GM12891 (cell line): Measurements from ENCODE around the gene CADPS.

Experiments
- POLR2A ChIP-seq: IDR thresholded peaks from 2 replicates; pipeline ENCODE4 v1.6.1; 2011; ENCODE audit warnings: low read depth, low read length, control low read depth
- POLR2AphosphoS5 ChIP-seq: IDR thresholded peaks from 2 replicates; pipeline ENCODE4 v1.6.1; 2011; ENCODE audit warnings: low read depth, low read length, control low read depth

DNA sequence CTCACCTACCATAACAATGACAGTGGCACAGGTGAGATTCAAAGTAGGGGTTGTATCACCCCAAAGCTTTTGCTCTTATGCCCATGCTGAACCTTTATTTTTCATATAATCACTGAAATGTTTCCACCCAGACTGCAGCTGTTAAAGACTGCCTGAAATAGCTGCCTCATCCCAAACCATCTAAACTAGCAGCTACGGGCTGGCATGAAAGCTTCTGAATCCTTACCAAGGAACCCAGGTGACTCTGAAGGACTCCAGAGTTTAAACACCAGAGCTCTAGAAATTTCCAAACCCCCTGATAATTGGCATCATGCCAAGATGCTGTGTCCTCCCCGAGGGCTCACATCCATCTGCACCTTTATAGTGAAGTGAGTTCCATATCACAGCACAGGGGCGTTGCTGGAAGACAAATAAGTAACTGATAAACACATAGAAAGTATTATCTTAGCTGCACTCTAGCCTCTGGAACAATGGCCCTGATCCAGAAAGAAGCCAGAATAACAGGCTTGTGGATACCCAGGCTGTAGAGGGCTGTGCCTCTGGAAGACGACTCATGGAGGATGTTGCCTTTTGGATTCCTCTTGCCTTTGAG, 238.9 kb downstream of the CADPS start:
- no peak for TF ChIP-seq POLR2A
- no peak for TF ChIP-seq POLR2AphosphoS5
